ENCODE measurements around the gene TMBIM1. TPM values are rescaled to one million over a fixed set of nuclear protein-coding genes. Genes with fewer than 3 reads are reported as not detected.

TMBIM1 gene
- total and polyA plus RNA-seq, 8 donors, result 63.5 to 308 (median 70.9) TPM

GRCh38 chr2:218280260-218280870, 11.9 kb downstream of the TMBIM1 start:
- Histone ChIP-seq H3K4me3 (no peak overlapping the region), H3K27me3 (no peaks in the 10 kb centered on the region), H3K9me3 (no peaks in the 10 kb centered on the region), H3K4me1 (peaks cover 29 to 66% of the 10 kb centered on the region in 2 donors), H3K27ac (no peak overlapping the region), H3K36me3 (peaks cover 5 to 90% of the 10 kb centered on the region in 2 donors)
- ATAC-seq (no peak), DNase-seq (peak in 1 of 4 donors; percentile 59)
- intact Hi-C loops (cut with DNase I), result no loop called here
- TF ChIP-seq, protein P1, sequence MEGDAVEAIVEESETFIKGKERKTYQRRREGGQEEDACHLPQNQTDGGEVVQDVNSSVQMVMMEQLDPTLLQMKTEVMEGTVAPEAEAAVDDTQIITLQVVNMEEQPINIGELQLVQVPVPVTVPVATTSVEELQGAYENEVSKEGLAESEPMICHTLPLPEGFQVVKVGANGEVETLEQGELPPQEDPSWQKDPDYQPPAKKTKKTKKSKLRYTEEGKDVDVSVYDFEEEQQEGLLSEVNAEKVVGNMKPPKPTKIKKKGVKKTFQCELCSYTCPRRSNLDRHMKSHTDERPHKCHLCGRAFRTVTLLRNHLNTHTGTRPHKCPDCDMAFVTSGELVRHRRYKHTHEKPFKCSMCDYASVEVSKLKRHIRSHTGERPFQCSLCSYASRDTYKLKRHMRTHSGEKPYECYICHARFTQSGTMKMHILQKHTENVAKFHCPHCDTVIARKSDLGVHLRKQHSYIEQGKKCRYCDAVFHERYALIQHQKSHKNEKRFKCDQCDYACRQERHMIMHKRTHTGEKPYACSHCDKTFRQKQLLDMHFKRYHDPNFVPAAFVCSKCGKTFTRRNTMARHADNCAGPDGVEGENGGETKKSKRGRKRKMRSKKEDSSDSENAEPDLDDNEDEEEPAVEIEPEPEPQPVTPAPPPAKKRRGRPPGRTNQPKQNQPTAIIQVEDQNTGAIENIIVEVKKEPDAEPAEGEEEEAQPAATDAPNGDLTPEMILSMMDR (IDR thresholded peaks at IDR 0.05), result no peak

- TF ChIP-seq, protein P1 (IDR thresholded peaks at IDR 0.05), result no peak
- Histone ChIP-seq H3K4me1 (peaks cover 16 to 59% of the 10 kb centered on the region in 2 donors), H3K36me3 (peaks cover 5 to 100% of the 10 kb centered on the region in 2 donors), H3K27ac (no peak overlapping the region), H3K4me3 (no peak overlapping the region), H3K27me3 (no peaks in the 10 kb centered on the region), H3K9me3 (no peaks in the 10 kb centered on the region)
- DNase-seq, result peak in 1 of 4 donors; percentile 58
- intact Hi-C loops (cut with DNase I), result loop anchor here in 1 of 2 donors (10.0 kb wide), 1 partner anchor 116 kb away; the partner anchor contains the start of gene CTDSP1
- ATAC-seq, result no peak
These were observed 13.6 kb downstream of the TMBIM1 start for GRCh38 chr2:218278531-218279360.

DNA sequence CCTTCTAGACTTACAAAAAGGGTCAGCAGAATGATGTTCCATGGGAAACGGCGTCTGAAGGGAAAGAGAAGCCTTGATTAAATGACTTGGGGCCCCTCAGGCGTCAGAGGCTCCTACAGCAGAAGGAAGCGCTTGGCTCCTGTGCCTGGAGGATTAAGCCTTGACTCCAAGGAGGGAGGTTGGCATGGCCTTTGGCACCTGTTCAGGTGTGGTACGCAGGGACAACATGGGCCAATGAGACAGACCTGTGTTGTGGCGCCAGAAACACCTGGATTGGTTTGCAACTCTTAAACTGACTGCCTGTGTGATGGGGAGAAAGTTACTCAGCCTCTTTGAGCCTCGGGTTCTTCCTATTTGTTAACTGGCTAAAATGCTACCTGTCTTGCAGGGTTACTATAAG, 14.4 kb downstream of the TMBIM1 start:
- Histone ChIP-seq H3K4me1 (peaks cover 13 to 57% of the 10 kb centered on the region in 2 donors), H3K4me3 (no peak overlapping the region), H3K27ac (no peak overlapping the region), H3K9me3 (no peaks in the 10 kb centered on the region), H3K36me3 (peaks cover 5 to 97% of the 10 kb centered on the region in 2 donors), H3K27me3 (no peaks in the 10 kb centered on the region)
- DNase-seq (no peak), ATAC-seq (no peak)
- intact Hi-C loops (cut with DNase I), result loop anchor here in 1 of 2 donors (10.0 kb wide), 1 partner anchor 117 kb away; the partner anchor contains the start of gene CTDSP1
- TF ChIP-seq, protein P1 (IDR thresholded peaks at IDR 0.05), result no peak

DNA sequence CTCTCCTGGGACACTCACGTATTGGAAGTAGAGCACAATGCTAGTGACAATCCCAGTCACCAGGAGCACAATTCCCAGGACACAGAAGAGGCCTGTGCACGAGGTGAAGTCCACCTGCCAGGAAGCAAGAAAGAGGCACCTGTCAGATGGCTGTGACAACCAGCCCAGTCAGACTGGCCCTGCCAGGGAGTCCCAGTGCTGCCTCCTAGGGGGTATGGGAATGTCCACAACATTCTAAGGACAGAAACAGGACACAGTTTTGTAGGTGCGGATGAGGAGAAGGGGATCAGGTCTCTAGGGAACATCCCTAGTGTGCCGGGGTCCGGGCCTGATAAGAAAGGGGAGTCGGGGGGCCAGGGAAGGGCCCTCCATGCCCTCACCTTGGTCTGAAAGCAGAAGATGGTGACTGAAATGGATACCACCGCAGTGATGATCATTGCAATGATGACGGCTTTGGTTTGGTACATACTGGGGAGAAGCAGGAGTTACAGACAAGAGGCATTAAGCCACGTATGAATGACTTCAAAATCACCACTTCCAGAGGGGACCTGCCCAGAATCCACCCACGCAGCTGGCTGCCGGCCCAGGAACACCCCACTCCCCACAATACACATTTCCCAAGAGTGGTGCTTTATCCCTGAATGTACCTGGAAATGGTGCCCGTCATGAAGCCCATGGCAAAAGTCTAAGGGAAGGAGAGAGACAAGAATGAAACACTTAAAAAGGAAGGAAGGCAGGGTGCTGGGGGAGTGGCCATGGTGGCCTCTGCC, 15.1 kb downstream of the TMBIM1 start:
- ATAC-seq, result no peak
- Histone ChIP-seq H3K9me3 (no peaks in the 10 kb centered on the region), H3K27me3 (no peaks in the 10 kb centered on the region), H3K36me3 (peaks cover 5 to 90% of the 10 kb centered on the region in 2 donors), H3K4me1 (peaks cover 13 to 57% of the 10 kb centered on the region in 2 donors), H3K4me3 (no peak overlapping the region), H3K27ac (no peak overlapping the region)
- DNase-seq, result no peak
- TF ChIP-seq, protein P1 (IDR thresholded peaks at IDR 0.05), result no peak
- intact Hi-C loops (cut with DNase I), result loop anchor here in 1 of 2 donors (10.0 kb wide), 1 partner anchor 118 kb away; the partner anchor contains the start of gene CTDSP1
